Muscle layer of colon (tissue), 2 donors: ENCODE results near the gene SPAST.
"Not testable (repeated sequence)": the region's sequence is repeated elsewhere in the genome, so short reads cannot be mapped to it uniquely, and the experiment has no call there.

ENCODE experiments used
- H3K27ac ChIP-seq: one replicate; pipeline ENCODE4 v1.7.0; 2013; ENCODE audit warnings: low read depth, mild to moderate bottlenecking, low read length, moderate library complexity
- H3K27me3 ChIP-seq, 2 donors: one replicate each; pipeline ENCODE4 v1.7.0; 2013; ENCODE audit warnings: low read length in 2 of 2, mild to moderate bottlenecking in 2 of 2; ENCODE audit not compliant: insufficient read depth in 2 of 2, control insufficient read depth in 1 of 2
- H3K36me3 ChIP-seq: one replicate; pipeline ENCODE4 v1.7.0; 2013; ENCODE audit warnings: mild to moderate bottlenecking, low read length; ENCODE audit not compliant: insufficient read depth
- H3K4me1 ChIP-seq: one replicate; pipeline ENCODE4 v1.7.0; 2013; ENCODE audit warnings: mild to moderate bottlenecking, low read length; ENCODE audit not compliant: insufficient read depth
- H3K4me3 ChIP-seq, 2 donors: one replicate each; pipeline ENCODE4 v1.7.0; 2013; ENCODE audit warnings: low read length in 2 of 2, low read depth in 1 of 2, mild to moderate bottlenecking in 1 of 2, moderate library complexity in 1 of 2
- H3K9ac ChIP-seq: one replicate; pipeline ENCODE4 v1.7.0; 2013; ENCODE audit warnings: low read length
- H3K9me3 ChIP-seq: one replicate; pipeline ENCODE4 v1.7.0; 2013; ENCODE audit warnings: mild to moderate bottlenecking, low read length
- donor health status: abdominal sarcoma.
- donor health status: Adenocarcinoma of cecum.

Gene SPAST

DNA sequence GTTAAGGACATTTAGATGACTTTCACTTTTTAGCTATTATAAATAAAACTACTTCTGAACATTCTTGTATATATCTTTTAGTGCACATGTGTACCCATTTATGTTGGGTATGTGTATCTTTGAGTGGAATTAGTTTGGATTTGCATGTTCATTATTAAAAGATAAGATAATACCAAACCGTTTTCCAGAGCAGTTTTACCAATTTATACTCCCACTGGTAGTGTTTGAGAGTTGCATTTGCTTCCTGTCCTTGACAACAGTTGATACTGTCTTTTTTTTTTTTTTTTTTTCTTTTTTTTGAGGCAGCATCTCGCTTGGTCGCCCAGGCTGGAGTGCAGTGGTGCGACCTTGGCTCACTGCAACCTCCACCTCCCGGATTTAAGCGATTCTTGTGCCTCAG is 125.7 kb downstream of the SPAST start:
- H3K4me3 ChIP-seq, result no peak overlapping the region
- peaks cover 8% of the 10 kb centered on the region for H3K36me3 ChIP-seq
- H3K9me3 ChIP-seq, result no peaks in the 10 kb centered on the region
- no peaks in the 10 kb centered on the region for H3K27me3 ChIP-seq
- H3K27ac ChIP-seq, result no peak overlapping the region
- H3K9ac ChIP-seq, result no peak overlapping the region
- no peaks in the 10 kb centered on the region for H3K4me1 ChIP-seq

DNA sequence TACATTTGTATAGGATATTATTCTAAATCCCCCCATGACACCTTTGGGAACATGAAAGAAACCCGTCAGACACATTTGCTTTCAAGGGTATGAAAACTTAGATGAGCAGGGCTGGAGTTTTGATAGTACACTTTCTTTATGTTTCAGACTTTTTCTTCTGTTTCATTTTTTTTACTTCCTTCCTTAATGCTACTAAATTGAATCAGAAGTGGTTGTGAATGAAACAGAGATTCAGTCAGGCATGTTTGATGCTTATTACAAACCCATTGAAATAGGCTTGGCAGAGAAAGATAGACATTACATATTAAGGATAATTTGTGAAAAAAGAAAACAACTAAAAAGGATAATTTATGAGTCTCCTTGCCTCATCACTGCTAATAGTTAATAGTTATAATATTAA is 129.1 kb downstream of the SPAST start:
- Histone ChIP-seq H3K4me1 (no peaks in the 10 kb centered on the region), H3K36me3 (peaks cover 3% of the 10 kb centered on the region), H3K27ac (no peak overlapping the region), H3K4me3 (no peak overlapping the region), H3K27me3 (no peaks in the 10 kb centered on the region), H3K9ac (no peak overlapping the region), H3K9me3 (no peaks in the 10 kb centered on the region)

DNA sequence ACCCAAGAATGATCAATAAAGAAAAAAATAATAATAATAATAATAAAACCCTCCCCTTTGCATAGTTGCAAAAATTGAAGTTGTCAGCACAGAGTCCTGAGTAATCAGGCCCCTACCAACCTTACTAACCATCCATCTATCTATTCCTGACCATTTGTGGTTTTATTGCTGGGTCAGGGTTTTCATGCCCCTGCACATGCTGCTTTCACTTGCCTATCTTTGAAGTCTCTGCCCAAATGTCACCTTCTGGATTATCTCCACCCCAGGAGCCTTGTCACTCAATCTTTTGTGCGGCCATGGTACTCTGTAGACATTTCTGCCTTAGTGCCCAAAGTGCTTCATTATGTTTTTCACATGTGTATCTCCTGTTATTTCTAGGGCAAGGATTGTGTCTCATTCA is 137.5 kb downstream of the SPAST start:
- Histone ChIP-seq H3K4me1 (no peaks in the 10 kb centered on the region), H3K4me3 (no peak overlapping the region), H3K36me3 (peaks cover 25% of the 10 kb centered on the region)

DNA sequence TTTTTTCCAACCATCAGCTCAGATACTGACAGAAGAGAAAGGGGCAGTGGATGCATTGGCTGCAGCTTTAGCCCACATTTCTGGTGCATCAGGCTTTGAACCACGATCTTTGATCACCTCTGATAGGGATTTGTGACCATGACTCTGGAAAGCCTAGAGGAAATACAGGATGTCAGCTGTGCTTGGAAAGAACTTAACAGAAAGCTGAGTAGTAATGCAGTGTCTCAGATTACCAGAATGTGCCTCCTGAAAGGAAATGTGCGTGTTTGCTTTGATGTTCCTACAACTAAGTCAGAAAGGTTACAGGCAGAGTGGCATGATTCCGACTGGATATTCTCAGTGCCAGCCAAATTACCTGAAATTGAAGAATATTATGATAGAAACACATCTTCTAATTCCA is 140.1 kb downstream of the SPAST start:
- H3K27ac ChIP-seq, H3K27me3 ChIP-seq, H3K4me3 ChIP-seq, H3K9ac ChIP-seq, H3K4me1 ChIP-seq, H3K9me3 ChIP-seq: not testable (repeated sequence)
- peaks cover 13% of the 10 kb centered on the region for H3K36me3 ChIP-seq

More for the DNA sequence above, 137.5 kb downstream of the SPAST start:
- Histone ChIP-seq H3K27me3 (no peaks in the 10 kb centered on the region), H3K9ac (no peak overlapping the region), H3K9me3 (no peaks in the 10 kb centered on the region), H3K27ac (no peak overlapping the region)
